Activated naive CD8-positive, alpha-beta T cell treated with anti-CD3 and anti-CD28 coated beads for 36 hours (primary cell): Measurements from ENCODE around the gene CPNE4. TPM values are rescaled to one million over a fixed set of nuclear protein-coding genes. Genes with fewer than 3 reads are reported as not detected.

Experiments used
- DNase-seq: peaks from one replicate; pipeline ENCODE4 v3.0.0; 2021
- H3K27ac Mint-ChIP-seq: one replicate; pipeline ENCODE4 v1.8.0; 2022; ENCODE audit warnings: mild to moderate bottlenecking, moderate library complexity, mixed read lengths
- H3K27me3 Mint-ChIP-seq: one replicate; pipeline ENCODE4 v1.8.0; 2022; ENCODE audit warnings: mild to moderate bottlenecking, mixed read lengths
- H3K36me3 Mint-ChIP-seq: one replicate; pipeline ENCODE4 v1.8.0; 2021; ENCODE audit warnings: mild to moderate bottlenecking, mixed read lengths
- H3K4me1 Mint-ChIP-seq: one replicate; pipeline ENCODE4 v1.8.0; 2021; ENCODE audit warnings: mixed read lengths
- H3K4me3 Mint-ChIP-seq: one replicate; pipeline ENCODE4 v1.8.0; 2022; ENCODE audit warnings: mild to moderate bottlenecking, moderate library complexity, mixed read lengths
- H3K9me3 Mint-ChIP-seq: one replicate; pipeline ENCODE4 v1.8.0; 2022; ENCODE audit warnings: mixed read lengths
- total RNA-seq, 2 experiments: library from RNA; stranded (reverse); gene quantifications; one replicate each; pipeline ENCODE4 v1.2.3, GENCODE V29; 2021

The CPNE4 gene
- total RNA-seq, 2 experiments from 2014 or later: not detected

DNA sequence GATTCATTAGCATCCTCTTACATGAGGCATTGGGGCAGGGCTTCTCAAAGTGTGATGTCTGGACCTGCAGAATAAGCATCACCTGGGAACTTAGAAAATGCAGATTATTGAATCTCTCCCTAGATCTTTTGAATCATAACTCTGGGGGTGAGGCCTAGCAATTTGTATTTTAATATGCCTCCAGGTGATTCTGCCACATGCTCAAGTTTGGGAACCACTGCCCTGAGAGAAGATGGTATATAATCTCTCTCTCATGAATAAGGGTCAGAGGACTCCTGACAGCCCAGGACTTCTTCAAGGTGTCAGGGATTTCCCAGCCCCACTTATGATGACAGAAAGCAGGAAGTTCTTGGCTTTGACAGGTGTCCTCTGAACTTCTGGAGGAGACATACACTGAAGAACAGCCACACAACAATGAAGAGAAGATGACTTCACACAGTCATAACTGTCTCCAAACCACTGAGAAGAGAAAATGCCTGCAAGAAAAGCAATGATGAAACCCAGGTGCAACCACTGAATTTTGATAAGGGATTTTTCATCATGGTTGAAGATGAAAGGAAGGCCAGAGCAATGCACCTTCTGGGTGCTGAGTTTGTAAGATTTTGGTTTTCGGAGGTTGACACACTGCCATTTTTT, 320.1 kb downstream of the CPNE4 start:
- H3K4me1 Mint-ChIP-seq: peaks cover 6% of the 10 kb centered on the region

DNA sequence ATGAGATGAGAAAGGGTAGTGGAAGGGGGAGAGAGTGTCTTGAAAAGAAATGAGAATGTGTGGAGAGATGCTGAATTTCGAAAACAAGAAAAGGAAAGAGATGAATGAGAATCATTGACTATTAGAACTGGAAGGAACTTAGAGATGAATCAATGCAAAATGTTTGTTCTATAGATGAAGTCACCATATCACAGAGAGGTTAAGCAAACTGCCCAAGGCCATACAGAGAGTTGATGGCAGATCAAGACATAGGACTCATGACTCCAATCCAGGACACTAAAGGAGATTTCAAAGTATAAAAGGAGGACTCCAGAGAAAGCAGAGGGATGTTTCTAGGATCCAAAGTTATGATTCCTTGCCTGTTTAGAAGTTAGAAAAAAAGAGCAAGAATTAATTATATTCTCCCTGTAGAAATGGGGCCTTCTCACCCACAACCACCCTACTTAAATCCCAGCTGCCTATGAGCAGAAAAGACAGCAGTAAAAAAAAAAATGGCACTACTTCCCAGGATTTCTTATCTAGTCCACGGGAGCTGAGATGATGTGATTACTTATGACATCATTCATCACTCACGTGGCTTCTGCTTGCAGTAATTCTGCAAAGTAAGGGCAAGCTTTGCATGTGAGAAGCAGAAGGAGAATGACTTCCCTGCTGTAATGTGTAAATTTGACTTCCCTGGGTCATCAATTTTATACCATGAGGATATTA, 321.2 kb downstream of the CPNE4 start:
- DNase-seq: no peak
- Mint-ChIP-seq H3K4me1 (peaks cover 6% of the 10 kb centered on the region), H3K36me3 (no peaks in the 10 kb centered on the region), H3K27ac (no peak overlapping the region), H3K27me3 (peaks cover under 1% of the 10 kb centered on the region), H3K9me3 (no peaks in the 10 kb centered on the region), H3K4me3 (no peak overlapping the region)

More for the DNA sequence above, 320.1 kb downstream of the CPNE4 start:
- DNase-seq: no peak
- H3K4me3 Mint-ChIP-seq: no peak overlapping the region
- H3K36me3 Mint-ChIP-seq: no peaks in the 10 kb centered on the region
- no peaks in the 10 kb centered on the region for H3K9me3 Mint-ChIP-seq
- H3K27ac Mint-ChIP-seq: peak overlapping the region; percentile 12
- H3K27me3 Mint-ChIP-seq: no peaks in the 10 kb centered on the region

DNA sequence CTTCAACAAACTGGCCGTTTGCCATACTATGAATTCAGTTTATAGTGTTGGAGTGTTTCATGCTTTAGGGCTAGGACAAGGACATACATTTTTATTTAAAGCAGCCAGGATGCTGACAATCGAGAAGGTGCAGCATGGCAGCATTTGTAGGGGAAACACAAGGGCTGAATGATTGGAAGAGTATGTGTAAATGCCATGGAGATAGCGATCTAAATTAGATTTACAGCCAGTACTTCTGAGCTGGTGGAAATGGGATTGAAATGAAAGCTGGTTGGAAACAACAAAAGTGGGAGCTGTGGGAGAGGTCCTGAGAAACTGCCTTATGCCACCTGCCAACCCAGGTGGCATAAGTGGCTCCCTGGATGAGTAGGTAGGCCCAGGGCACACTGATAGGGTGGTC, 322.2 kb downstream of the CPNE4 start:
- H3K27ac Mint-ChIP-seq: no peak overlapping the region
- H3K4me1 Mint-ChIP-seq: peaks cover 6% of the 10 kb centered on the region
- DNase-seq: no peak
- no peaks in the 10 kb centered on the region for H3K9me3 Mint-ChIP-seq
- H3K27me3 Mint-ChIP-seq: peaks cover 8% of the 10 kb centered on the region
- no peaks in the 10 kb centered on the region for H3K36me3 Mint-ChIP-seq
- no peak overlapping the region for H3K4me3 Mint-ChIP-seq

DNA sequence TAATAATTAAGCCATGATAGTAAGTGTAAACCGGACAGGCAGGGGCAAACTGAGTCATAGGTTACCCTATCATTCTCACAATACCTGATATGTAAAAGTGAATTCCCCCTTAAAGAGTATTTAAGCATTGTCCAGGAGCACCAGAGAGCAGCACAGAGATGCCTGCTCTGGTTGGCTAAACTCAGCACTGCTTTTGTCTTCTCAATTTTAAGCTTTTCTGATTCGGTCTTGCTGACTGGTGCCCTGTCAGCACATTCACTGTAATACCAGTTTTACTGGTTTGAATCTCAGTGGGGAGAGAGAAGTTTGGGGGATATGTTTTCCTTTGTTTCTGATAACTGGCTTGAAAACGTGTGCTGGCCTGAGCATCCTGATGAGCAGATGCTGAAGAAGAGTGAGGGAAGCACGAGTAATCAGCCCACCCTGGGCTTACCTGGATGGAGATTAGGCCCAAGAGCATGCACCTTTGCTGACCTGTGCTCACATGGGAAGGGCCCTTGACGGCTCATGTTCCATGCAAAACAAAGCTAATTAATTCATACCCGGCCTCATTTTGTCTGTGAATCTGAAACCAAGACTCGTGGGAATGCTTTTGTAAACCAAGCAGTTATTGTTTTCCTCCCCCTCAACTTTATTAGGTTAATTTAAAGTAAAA, 323.6 kb downstream of the CPNE4 start:
- DNase-seq: no peak
- Mint-ChIP-seq H3K27me3 (peaks cover 16% of the 10 kb centered on the region), H3K4me1 (peaks cover 6% of the 10 kb centered on the region), H3K4me3 (no peak overlapping the region), H3K36me3 (no peaks in the 10 kb centered on the region), H3K27ac (no peak overlapping the region), H3K9me3 (no peaks in the 10 kb centered on the region)

DNA sequence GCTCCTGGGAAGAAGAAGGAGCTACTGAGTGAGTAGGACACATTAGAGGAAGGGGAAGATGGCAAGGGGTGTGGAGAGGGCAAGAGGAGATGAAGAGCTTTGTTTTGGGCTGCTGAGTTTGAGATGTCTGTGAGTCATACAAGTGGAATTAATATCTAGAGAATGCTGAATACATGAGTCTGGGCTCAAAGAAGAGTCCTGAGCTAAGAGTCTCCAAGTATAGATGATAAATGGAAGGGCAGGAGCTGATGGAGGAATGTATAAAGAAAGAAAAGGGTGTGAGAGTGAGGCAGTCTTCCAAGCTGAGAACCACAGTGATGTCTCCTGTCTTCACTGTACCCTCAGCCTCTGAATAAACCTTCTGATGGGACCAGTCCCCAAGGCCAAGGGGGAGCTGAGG, 326.6 kb downstream of the CPNE4 start:
- no peak for DNase-seq
- H3K9me3 Mint-ChIP-seq: no peaks in the 10 kb centered on the region
- H3K27me3 Mint-ChIP-seq: peaks cover 16% of the 10 kb centered on the region
- H3K36me3 Mint-ChIP-seq: no peaks in the 10 kb centered on the region
- no peak overlapping the region for H3K4me3 Mint-ChIP-seq
- H3K27ac Mint-ChIP-seq: no peak overlapping the region
- H3K4me1 Mint-ChIP-seq: peaks cover 3% of the 10 kb centered on the region

DNA sequence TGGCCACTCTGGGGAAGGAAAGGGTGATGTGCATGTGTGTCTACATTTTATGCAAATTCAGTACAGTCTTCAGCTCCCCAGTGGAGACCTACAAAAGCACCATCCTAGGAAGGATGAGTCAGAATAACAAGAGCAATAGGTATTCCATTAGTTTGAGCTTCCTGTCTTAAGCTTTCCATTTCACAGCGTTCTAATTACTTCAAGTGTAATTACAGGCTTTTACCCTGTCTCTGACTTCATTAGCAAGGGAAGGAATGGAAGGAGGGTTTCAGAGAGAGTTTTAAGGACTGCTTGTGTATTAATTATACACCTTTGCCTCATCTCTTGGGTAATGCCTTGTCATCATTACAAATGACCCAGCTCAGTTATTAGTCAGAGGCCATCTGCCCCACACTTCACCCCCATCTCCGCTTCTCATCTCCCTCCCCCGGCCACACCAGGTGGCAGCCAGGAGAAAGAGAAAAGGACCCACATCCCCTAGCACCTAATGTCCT, 329.2 kb downstream of the CPNE4 start:
- Mint-ChIP-seq H3K4me3 (no peak overlapping the region), H3K27me3 (peaks cover 16% of the 10 kb centered on the region), H3K4me1 (peaks cover 3% of the 10 kb centered on the region), H3K9me3 (peaks cover 1% of the 10 kb centered on the region), H3K36me3 (no peaks in the 10 kb centered on the region), H3K27ac (no peak overlapping the region)
- no peak for DNase-seq

DNA sequence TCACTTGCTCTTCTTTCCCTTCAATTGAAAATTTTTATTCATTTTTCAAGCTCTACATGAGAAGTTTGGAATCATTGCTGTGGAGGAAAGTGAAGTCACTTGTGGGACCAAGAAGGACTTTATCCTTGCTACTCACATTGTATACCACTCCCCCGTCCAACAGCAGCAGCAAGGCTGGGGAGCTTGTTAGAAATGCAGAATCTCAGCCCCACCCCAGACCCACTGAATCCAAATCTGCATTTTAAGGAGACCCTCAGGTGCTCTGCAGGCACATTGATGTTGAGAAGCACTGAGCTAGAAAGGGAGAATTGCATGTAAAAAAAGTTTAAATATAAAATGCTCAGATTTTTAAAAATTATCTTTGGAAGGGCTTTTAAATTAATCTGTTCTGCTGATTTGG, 329.7 kb downstream of the CPNE4 start:
- Mint-ChIP-seq H3K4me3 (no peak overlapping the region), H3K9me3 (peaks cover 2% of the 10 kb centered on the region), H3K27ac (no peak overlapping the region), H3K27me3 (peaks cover 16% of the 10 kb centered on the region), H3K36me3 (no peaks in the 10 kb centered on the region), H3K4me1 (peaks cover 3% of the 10 kb centered on the region)
- DNase-seq: no peak

DNA sequence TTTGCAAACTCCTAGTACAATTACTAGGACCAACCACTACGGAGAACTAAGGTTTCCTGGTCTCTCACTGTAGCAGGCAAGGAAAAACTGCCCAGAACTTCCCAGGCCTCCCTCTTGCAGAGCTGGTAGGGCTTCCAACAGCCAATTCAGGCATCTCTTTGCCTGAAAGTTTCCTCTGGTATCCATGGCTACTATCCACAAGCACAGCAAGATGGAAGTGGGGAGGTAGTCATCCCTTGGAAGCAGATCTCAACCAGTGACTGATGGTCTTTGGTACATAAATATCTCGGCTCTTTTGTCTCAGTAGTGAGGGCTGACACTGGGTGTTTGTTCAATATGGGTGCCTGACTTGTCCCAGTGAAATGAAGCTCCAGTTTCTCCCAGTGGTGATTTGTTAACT, 330.7 kb downstream of the CPNE4 start:
- peaks cover 16% of the 10 kb centered on the region for H3K27me3 Mint-ChIP-seq

DNA sequence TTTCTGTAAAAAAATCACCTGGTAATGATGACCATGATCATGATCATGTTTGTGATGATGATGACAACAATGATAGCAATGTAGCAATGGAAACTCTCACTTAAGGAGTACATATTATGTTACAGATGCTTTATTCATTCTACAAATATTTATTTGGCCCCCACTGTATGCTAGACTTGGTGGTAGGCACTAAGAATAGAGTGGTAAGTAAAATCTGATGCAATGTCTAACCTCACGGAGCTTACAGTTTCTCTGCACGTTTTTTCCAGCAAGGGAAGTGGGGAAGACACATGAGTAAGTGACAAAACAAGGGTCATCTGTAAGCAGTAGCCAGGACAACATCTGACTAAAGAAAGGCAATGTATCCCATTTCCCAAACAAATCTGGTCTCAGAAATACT, 332.7 kb downstream of the CPNE4 start:
- peaks cover 8% of the 10 kb centered on the region for H3K27me3 Mint-ChIP-seq
- no peak overlapping the region for H3K27ac Mint-ChIP-seq
- H3K4me3 Mint-ChIP-seq: no peak overlapping the region
- no peaks in the 10 kb centered on the region for H3K36me3 Mint-ChIP-seq
- peaks cover 3% of the 10 kb centered on the region for H3K9me3 Mint-ChIP-seq
- DNase-seq: no peak
- peaks cover 3% of the 10 kb centered on the region for H3K4me1 Mint-ChIP-seq

More for the DNA sequence above, 330.7 kb downstream of the CPNE4 start:
- no peak overlapping the region for H3K27ac Mint-ChIP-seq
- no peak for DNase-seq
- H3K4me3 Mint-ChIP-seq: no peak overlapping the region
- no peaks in the 10 kb centered on the region for H3K36me3 Mint-ChIP-seq
- H3K4me1 Mint-ChIP-seq: peaks cover 3% of the 10 kb centered on the region
- peaks cover 3% of the 10 kb centered on the region for H3K9me3 Mint-ChIP-seq

DNA sequence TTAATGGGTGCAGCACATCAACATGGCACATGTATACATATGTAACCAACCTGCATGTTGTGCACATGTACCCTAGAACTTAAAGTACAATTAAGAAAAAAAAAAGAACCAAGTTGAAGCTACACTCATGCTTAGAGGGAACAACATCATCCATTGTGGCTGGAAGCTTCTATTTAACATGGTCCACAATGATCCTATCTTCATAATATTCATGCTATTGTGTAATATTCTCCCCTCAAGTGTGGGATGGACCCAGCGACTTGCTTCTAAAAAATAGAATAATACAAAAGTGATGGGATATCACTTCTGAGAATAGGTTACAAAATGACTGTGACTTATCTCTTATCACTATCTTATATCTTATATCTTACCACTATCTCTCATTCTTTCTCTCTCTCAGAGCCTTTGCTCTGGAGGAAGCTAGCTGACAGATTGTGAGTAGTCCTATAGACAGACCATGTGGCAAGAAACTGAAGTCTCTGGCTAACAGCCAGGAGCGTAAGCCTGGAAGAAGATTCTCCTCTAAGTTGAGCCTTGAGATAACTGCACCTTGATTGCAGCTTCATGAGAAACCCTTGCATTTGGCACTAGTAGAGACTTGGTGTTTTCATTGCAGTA, 333.6 kb downstream of the CPNE4 start:
- Mint-ChIP-seq H3K4me3 (no peak overlapping the region), H3K36me3 (no peaks in the 10 kb centered on the region), H3K4me1 (peaks cover 3% of the 10 kb centered on the region), H3K27ac (no peak overlapping the region), H3K27me3 (peaks cover 8% of the 10 kb centered on the region), H3K9me3 (peaks cover 3% of the 10 kb centered on the region)
- no peak for DNase-seq

DNA sequence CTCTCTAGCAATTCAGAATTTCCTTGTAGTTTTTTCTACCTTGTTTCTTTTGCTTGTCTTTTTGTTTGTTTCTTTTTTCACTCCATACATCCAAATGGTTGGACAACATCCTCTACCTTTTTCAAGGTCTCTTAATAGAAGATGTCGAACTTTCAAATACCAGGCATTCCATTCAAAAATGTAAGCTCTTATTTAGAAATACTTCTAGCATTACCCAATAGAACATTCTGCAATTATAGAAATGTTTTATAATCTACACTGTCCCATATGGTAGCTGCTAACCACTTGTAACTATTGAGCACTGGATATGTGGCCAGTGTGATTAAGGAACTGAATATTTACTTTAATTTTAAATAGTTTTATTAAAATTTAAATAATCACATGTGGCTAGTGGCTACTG, 335.8 kb downstream of the CPNE4 start:
- Mint-ChIP-seq H3K4me1 (no peaks in the 10 kb centered on the region), H3K36me3 (no peaks in the 10 kb centered on the region), H3K9me3 (peaks cover 3% of the 10 kb centered on the region), H3K27me3 (peaks cover 10% of the 10 kb centered on the region), H3K4me3 (no peak overlapping the region), H3K27ac (no peak overlapping the region)
- no peak for DNase-seq

DNA sequence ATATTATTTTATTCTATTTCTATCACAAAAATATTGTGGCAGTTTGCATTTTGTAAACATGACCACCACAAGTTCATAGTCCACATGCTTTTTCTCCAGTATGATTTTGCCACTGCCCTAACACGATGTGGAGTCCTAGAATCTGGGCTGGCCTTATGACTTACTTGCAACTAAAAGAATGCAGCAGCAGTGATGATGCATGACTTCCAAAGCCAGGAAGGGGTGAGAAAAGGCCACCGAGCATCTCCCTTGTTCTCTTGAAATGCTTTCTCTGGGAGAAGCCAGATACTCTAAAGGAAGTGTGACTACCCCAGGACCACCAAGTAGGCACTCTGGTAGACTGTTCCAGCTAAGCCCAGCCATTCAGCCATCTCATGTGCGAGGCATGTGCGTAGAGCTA, 340.4 kb downstream of the CPNE4 start:
- H3K9me3 Mint-ChIP-seq: no peaks in the 10 kb centered on the region
- no peak for DNase-seq
- H3K27ac Mint-ChIP-seq: no peak overlapping the region
- no peaks in the 10 kb centered on the region for H3K4me1 Mint-ChIP-seq
- H3K36me3 Mint-ChIP-seq: no peaks in the 10 kb centered on the region
- no peak overlapping the region for H3K4me3 Mint-ChIP-seq
- H3K27me3 Mint-ChIP-seq: peaks cover 21% of the 10 kb centered on the region

DNA sequence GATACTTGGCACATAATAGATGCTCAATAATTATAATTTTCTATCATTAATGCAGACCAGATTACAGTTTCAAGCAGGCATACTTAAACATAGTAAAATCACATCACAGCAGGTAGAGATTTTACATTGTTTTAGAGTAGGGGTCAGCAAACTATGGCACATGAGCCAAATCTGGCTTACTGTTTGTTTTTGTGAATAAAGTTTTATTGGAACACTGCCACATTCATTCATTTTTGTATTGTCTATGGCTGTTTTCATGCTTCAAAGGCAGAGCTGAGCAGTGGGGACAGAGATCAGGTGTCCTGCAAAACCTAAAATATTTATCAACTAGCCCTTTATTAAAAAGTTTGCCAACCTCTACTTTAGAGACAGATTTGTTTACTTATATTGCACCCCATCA, 342.5 kb downstream of the CPNE4 start:
- H3K27ac Mint-ChIP-seq: no peak overlapping the region
- H3K4me3 Mint-ChIP-seq: no peak overlapping the region
- H3K4me1 Mint-ChIP-seq: no peaks in the 10 kb centered on the region
- no peaks in the 10 kb centered on the region for H3K9me3 Mint-ChIP-seq
- H3K27me3 Mint-ChIP-seq: peaks cover 31% of the 10 kb centered on the region
- no peaks in the 10 kb centered on the region for H3K36me3 Mint-ChIP-seq
- no peak for DNase-seq

DNA sequence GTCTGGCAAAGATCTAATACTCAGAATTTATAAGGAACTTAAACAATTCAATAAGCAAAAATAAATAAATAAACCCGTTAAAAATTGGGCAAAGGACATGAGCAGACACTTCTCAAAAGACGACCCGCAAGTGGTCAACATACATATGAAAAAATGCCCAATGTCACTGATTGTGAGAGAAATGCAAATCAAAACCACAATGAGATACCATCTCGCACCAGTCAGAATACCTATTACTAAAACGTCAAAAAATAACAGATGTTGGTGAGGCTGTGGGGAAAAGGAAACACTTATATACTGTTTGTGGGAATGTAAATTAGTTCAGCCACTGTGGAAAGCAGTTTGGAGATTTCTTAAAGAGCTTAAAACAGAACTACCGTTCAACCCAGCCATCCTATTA, 344.0 kb downstream of the CPNE4 start:
- Mint-ChIP-seq H3K4me1 (no peaks in the 10 kb centered on the region), H3K4me3 (no peak overlapping the region)

DNA sequence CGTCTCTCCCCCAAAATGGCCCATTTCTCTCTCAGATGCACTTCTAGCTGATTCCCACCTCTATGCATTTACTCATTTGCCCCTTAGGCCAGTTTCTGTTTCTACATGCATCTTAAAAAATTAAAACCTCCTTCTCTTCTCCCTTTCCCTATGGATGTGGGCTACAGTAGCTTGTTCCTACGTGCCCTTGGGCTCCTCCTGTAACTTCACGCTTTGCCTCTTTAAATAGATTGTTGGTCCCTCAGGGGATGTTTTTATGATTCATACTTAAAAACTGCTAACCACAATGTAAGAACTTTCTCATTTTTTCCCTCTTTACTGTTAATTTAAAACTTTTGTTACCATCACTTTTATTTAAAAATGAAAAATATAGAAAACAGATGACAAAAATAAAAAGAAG, 346.4 kb downstream of the CPNE4 start:
- DNase-seq: no peak
- Mint-ChIP-seq H3K9me3 (no peaks in the 10 kb centered on the region), H3K4me1 (no peaks in the 10 kb centered on the region), H3K36me3 (no peaks in the 10 kb centered on the region), H3K27ac (no peak overlapping the region), H3K4me3 (no peak overlapping the region), H3K27me3 (peaks cover 36% of the 10 kb centered on the region)

More for the DNA sequence above, 344.0 kb downstream of the CPNE4 start:
- Mint-ChIP-seq H3K9me3 (no peaks in the 10 kb centered on the region), H3K36me3 (no peaks in the 10 kb centered on the region), H3K27me3 (peaks cover 31% of the 10 kb centered on the region), H3K27ac (no peak overlapping the region)
- DNase-seq: no peak
